ENCODE measurements around the gene NHERF2.

NHERF2 gene

GRCh38 chr16:1991588-1991947 is 35.1 kb upstream of the NHERF2 start:
- DNase-seq, result no peak

GRCh38 chr16:1991948-1992703 is 34.6 kb upstream of the NHERF2 start:
- peak; percentile 92 for DNase-seq

GRCh38 chr16:1992704-1993317 is 33.9 kb upstream of the NHERF2 start:
- DNase-seq, result no peak

GRCh38 chr16:1993731-1994131 is 33.0 kb upstream of the NHERF2 start:
- peak; percentile 26 for DNase-seq

- no peak for DNase-seq
Measured at GRCh38 chr16:1997494-1998359, 29.0 kb upstream of the NHERF2 start.

GRCh38 chr16:1998360-1998835 is 28.3 kb upstream of the NHERF2 start:
- no peak for DNase-seq

GRCh38 chr16:1998852-1999801 is 27.6 kb upstream of the NHERF2 start:
- DNase-seq, result no peak

- DNase-seq, result no peak
Measured at GRCh38 chr16:1999866-2000514, 26.7 kb upstream of the NHERF2 start.

- no peak for DNase-seq
Measured at GRCh38 chr16:2001035-2001434, 25.7 kb upstream of the NHERF2 start.

GRCh38 chr16:2001456-2002355 is 25.0 kb upstream of the NHERF2 start:
- DNase-seq, result no peak

- DNase-seq, result no peak
Measured at GRCh38 chr16:2002406-2003230, 24.1 kb upstream of the NHERF2 start.

GRCh38 chr16:2003231-2003826 is 23.4 kb upstream of the NHERF2 start:
- no peak for DNase-seq

GRCh38 chr16:2003827-2004641 is 22.7 kb upstream of the NHERF2 start:
- DNase-seq, result peak; percentile 82

GRCh38 chr16:2004795-2005517 is 21.7 kb upstream of the NHERF2 start:
- DNase-seq, result no peak

GRCh38 chr16:2005646-2006045 is 21.1 kb upstream of the NHERF2 start:
- no peak for DNase-seq

- DNase-seq, result no peak
Measured at GRCh38 chr16:2006317-2006716, 20.4 kb upstream of the NHERF2 start.

- no peak for DNase-seq
Measured at GRCh38 chr16:2007081-2007836, 19.4 kb upstream of the NHERF2 start.
